Activated T-helper 1 cell treated with anti-CD3 and anti-CD28 coated beads, Interleukin-2, amount 50 U/mL, for 16 hours (primary cell): ENCODE data around the gene MAN2A2.

Source experiments
- DNase-seq, 2 donors: peaks; one replicate each; pipeline ENCODE4 v3.0.0-alpha.2; 2020; ENCODE audit warnings: low read depth in 1 of 2, low spot score in 1 of 2

The MAN2A2 gene

GRCh38 chr15:90941038-90941437 lies 37.9 kb downstream of the MAN2A2 start:
- no peak for DNase-seq

GRCh38 chr15:90942354-90943120 lies 39.4 kb downstream of the MAN2A2 start:
- no peak for DNase-seq

- no peak for DNase-seq
Observed at GRCh38 chr15:90945091-90945490, 42.0 kb downstream of the MAN2A2 start.

GRCh38 chr15:90946538-90946937 lies 43.4 kb downstream of the MAN2A2 start:
- no peak for DNase-seq

GRCh38 chr15:90946941-90947576 lies 44.0 kb downstream of the MAN2A2 start:
- no peak for DNase-seq

DNA sequence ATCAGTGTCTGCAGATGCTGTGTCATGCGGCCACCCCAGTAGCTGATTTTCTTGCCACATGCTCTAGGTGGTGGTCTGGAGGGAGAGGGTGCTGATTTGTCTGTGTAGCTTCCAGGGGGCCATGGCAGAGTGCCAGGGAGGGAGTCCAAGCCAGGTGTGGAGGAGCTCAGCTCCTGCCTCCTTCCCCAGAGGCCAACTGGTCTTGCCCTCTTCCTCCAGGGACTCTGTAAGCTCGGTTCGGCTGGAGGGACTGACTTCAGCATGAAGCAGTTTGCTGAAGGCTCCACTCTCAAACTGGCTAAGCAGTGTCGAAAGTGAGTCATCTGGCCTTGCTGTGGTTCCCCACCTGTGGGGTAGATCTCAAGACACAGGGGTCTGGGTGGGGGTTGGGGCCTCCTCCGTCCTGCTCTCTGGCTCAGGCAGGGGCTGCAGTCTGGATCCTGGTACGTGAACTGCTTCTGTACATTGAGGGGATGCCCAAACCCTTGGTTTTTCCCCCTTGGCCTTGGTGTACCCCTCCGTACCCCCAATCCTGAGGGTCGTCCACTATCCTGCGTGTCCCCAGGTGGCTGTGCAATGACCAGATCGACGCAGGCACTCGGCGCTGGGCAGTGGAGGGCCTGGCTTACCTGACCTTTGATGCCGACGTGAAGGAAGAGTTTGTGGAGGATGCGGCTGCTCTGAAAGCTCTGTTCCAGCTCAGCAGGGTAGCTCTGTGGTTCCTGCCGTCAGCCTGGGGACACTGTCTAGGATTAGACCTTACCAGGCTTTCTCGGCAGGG lies 44.7 kb downstream of the MAN2A2 start:
- DNase-seq = no peak

DNA sequence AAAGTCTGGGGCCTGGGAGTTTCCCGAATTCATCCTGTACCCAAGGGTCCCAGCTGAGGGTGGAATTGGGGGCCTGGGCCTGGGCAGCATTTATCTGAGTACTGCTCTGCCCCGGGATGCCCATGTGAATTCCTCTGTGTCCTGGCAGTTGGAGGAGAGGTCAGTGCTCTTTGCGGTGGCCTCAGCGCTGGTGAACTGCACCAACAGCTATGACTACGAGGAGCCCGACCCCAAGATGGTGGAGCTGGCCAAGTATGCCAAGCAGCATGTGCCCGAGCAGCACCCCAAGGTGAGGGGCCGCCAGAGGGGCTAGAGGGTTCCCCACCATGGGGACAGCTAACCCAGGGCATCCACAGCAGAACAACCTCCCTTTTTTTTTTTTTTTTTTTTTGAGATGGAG lies 45.4 kb downstream of the MAN2A2 start:
- DNase-seq = no peak

- no peak for DNase-seq
Observed at GRCh38 chr15:90949979-90950675, 47.0 kb downstream of the MAN2A2 start.

DNA sequence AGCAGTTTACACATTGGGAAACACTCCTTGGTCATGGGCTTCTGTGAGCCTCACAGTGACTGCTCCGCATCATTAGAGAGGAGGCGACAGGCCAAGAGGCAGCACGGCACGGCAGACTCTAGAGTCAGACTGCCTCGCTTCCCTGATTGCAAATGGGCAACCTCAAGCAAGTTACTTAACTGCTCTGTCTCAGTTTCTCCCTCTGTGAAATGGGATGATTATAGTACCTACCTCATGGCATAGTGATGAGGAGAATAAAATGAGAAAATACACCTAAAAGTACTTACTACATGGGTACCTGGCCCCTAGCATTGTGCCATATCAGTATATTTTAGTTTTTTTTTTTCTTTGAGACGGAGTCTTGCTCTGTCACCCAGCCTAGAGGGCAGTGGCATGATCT lies 47.6 kb downstream of the MAN2A2 start:
- no peak for DNase-seq

DNA sequence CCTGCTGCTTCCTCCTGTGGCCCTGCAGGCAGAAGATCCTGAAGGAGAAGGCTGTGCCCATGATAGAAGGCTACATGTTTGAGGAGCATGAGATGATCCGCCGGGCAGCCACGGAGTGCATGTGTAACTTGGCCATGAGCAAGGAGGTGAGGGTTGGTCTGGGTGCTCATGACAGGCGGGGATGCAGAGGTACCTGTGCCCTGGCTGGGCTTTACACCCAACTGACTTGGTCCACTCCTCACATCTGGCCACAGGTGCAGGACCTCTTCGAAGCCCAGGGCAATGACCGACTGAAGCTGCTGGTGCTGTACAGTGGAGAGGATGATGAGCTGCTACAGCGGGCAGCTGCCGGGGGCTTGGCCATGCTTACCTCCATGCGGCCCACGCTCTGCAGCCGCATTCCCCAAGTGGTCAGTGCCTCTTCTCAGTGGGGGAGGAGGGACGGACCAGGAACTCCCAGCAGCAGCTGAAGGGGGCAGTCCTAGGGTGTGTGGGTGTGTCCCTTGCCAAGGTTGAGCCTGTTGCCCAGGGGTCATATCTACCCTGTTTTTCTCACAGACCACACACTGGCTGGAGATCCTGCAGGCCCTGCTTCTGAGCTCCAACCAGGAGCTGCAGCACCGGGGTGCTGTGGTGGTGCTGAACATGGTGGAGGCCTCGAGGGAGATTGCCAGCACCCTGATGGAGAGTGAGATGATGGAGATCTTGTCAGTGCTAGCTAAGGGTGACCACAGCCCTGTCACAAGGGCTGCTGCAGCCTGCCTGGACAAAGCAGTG lies 50.0 kb downstream of the MAN2A2 start:
- no peak for DNase-seq

DNA sequence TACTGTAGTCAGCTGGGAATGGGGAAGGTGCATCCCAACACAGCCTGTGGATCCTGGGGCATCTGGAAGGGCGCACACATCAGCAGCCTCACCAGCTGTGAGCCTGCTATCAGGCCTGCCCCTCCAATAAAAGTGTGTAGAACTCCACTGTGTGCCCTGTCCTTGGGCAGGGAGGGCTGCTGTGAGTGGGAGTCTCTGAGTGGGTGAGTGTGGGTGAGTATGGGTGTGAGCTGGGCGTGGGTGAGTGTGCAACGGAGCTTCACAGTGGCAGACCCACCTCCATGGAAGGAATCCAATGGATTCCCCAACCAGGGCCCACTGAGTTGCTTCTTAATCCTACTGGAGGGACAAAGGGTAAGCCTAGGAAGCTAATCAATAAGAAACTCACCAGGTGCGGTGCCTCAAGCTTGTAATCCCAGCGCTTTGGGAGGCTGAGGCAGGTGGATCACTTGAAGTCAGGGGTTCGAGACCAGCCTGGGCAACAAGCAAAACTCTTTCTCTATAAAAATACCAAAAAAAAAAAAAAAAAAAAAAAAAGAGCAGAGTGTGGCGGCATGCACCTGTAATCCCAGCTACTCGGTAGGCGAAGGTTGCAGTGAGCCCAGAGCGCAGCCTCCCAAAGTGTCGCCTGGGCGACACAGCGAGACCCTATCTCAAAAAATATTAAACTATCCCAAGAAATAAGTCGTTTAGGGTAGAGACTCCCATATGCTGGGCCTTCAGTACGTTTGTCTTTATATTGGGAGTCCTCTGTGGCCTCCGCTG lies 51.0 kb downstream of the MAN2A2 start:
- DNase-seq = no peak

DNA sequence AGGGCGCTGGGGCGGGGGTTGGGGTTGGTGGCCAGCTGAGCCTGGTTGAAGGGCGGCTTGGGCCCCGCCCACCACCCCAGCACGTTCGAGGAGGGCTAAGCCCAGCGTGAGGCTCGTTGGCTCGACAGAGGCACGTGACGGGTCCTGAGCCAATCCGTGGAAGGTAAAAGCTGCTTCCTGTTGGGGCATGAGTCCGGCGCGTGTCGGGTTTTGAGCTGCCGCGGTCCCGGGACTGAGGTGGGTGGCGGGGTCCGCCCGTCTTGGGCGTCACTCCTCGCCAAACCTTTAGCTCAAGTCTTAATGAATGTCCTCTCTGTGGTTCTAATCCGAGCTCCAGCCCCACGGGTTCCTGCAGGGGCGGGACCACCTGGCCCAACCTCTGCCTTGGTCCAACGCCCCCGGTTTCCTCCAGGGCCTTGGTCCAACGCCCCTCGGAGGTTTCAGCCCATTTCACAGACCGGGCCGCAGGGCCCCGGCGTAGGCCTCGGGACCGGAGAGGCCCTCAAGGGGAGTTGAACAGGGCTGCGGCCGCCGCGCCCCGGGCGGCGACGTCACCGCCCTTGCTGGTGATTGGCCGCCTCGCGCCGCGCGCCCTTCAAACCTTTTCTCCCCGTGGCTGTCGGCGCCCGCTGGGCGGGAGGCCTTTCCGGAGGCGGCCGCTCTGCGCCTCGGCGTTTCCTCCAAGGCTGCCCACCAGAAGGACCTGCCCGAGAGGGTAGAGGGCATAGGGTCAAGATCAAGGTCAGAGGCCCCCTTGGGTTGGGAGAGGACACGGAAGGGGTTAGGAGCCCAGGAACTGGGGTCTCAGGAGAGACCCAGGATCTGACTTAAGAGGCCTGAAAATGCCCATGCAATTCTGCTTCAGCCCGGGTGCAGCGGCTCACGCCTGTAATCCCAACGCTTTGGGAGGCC lies 51.9 kb downstream of the MAN2A2 start, which contains the start of gene RCCD1:
Gene RCCD1, plus strand, starts transcription at position 173 of the 912 bp plus-strand sequence. CDS start 1,851 bp downstream, outside the sequence.
- peak; percentile 66 to 80 for DNase-seq

DNA sequence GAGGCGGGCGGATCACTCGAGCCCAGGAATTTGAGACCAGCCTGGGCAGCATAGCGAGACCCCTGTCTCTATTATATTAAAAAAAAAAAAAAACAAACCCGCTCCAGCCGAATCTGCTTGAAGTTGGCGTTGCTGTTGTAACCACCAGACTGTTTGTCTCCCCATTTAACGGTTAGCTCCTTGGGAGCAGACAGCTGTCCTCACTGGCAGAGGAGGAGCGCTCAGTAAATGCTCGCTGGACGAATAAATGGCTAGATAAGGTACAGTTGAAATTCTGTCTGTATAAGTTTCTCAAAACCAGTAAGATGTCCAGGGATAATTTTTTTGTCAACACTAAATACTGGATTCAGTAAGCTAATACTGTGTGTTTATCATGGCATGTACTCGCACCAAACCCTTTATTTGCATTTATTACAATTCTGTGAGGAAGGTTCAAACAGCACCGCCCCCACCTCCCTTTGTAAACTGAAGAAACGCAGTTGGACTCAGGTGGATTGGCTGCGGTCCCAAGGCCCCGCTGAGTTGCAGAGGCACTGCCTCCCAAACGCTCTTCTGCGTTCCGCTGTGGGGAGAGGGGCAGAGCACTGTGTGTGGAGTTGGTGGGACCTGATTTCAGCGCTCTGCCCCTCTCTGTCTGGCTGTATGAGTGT lies 52.6 kb downstream of the MAN2A2 start:
- no peak for DNase-seq

GRCh38 chr15:90956274-90957030 lies 53.4 kb downstream of the MAN2A2 start:
- DNase-seq = peak; percentile 27 to 55

DNA sequence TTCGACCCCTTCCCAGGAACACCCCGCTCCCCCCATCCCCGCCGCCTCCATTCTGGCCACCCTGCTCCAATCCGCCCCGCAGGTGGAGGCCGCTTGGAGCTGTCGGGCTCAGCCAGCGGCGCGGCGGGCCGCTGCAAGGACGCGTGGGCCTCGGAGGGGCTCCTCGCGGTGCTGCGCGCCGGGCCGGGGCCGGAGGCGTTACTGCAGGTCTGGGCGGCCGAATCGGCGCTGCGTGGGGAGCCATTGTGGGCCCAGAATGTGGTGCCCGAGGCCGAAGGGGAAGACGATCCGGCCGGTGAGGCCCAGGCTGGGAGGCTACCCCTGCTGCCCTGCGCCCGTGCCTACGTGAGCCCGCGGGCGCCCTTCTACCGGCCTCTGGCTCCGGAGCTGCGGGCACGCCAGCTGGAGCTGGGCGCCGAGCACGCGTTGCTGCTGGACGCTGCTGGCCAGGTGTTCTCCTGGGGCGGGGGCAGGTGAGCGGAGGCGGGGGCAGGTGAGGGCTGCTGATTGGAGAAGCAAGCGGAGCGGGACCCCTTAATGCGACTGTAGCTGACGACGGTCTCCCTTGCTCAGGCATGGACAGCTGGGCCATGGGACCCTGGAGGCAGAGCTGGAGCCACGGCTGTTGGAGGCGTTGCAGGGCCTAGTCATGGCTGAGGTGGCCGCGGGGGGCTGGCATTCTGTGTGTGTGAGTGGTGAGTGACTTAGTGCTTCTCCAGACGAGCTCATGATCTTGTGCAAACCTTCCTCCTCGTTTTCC lies 54.1 kb downstream of the MAN2A2 start:
- no peak for DNase-seq

DNA sequence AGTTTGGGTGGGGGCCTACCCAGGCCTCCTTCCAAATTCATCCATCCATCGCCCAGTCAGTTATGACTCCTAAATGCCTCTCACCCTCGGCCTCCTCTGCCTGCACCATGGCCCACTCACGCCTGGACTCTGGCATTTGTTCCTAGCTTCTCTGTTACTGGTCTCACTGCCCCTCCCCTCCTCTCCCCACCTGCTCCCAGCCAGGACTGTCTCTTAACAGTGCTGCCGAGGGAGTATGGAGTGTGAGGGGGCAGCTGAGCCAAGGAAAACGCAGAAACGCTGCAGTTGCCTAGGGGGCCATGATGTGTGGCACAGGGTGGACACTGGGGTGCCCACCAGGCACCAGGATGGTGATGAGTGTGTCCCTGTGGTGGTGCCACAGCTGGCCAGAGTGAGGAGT lies 54.7 kb downstream of the MAN2A2 start:
- DNase-seq = no peak
